ENCODE measurements around the gene ZNF22.

The ZNF22 gene

GRCh38 chr10:45035673-45036072, 35.0 kb downstream of the ZNF22 start:
- TF ChIP-seq, protein P1, sequence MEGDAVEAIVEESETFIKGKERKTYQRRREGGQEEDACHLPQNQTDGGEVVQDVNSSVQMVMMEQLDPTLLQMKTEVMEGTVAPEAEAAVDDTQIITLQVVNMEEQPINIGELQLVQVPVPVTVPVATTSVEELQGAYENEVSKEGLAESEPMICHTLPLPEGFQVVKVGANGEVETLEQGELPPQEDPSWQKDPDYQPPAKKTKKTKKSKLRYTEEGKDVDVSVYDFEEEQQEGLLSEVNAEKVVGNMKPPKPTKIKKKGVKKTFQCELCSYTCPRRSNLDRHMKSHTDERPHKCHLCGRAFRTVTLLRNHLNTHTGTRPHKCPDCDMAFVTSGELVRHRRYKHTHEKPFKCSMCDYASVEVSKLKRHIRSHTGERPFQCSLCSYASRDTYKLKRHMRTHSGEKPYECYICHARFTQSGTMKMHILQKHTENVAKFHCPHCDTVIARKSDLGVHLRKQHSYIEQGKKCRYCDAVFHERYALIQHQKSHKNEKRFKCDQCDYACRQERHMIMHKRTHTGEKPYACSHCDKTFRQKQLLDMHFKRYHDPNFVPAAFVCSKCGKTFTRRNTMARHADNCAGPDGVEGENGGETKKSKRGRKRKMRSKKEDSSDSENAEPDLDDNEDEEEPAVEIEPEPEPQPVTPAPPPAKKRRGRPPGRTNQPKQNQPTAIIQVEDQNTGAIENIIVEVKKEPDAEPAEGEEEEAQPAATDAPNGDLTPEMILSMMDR (IDR thresholded peaks at IDR 0.05; ENCODE audit: borderline replicate concordance, insufficient read depth, low read depth, low read length): no peak
- no peak overlapping the region for H3K4me3 ChIP-seq (ENCODE audit: low read depth, low read length)

- no peak overlapping the region for H3K4me3 ChIP-seq (ENCODE audit: low read depth, low read length)
- TF ChIP-seq, protein P1 (IDR thresholded peaks at IDR 0.05; ENCODE audit: borderline replicate concordance, insufficient read depth, low read depth, low read length): no peak
These were observed 40.3 kb downstream of the ZNF22 start for GRCh38 chr10:45040921-45041542.

DNA sequence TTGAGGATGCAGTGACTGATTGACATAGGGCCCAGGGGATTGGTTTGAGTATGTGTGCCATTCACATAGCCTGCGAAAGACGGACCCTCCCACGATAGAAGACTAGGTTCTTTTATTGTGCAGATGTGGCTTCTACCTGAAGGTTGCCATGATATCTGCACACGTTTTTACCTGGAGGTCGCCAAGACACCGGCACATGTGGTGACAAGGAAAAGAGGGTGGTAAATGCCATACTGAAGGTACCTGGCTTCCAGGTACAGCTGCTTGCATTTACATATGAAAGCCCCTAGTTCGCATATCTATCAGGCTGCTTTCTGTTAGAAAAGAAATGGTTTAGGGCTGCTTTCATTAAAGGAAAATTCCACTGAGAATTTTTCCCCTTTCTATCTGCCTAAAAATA, 43.6 kb downstream of the ZNF22 start:
- no peak overlapping the region for H3K4me3 ChIP-seq (ENCODE audit: low read depth, low read length)
- TF ChIP-seq, protein P1 (IDR thresholded peaks at IDR 0.05; ENCODE audit: borderline replicate concordance, insufficient read depth, low read depth, low read length): no peak

DNA sequence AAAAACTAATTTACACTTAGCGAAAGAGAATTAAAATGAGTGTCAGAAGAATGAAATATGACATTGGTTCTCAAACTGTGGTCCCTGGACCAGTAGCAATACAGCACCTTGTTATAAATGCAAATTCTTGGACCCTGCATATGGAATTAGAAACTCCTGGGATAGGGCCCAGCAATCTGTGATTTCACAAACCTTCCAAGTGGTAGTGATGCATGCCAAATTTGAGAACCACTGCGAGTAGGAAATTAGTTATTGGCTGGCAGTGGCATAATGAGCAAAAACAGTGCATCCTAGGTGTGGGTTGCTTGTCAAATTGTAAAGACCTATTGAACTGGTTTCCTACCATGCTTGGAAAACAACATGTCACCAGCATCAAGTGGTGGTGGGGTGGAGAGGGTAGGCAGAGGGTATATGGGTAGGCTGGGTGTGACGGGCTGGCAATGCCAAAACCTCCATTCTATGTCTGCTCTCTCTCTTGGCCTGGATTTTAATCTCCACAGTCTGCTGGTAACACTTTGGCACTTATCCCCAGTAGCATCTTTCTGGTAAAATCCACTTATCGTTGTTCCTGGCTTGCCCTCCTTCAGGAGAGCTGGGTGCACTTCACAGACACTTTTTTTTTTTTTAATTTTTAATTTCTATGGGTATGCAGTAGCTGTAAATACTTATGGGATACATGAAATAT, 50.0 kb downstream of the ZNF22 start:
- no peak overlapping the region for H3K4me3 ChIP-seq (ENCODE audit: low read depth, low read length)
- TF ChIP-seq, protein P1 (IDR thresholded peaks at IDR 0.05; ENCODE audit: borderline replicate concordance, insufficient read depth, low read depth, low read length): no peak

- H3K4me3 ChIP-seq (ENCODE audit: low read depth, low read length): no peak overlapping the region
- TF ChIP-seq, protein P1 (IDR thresholded peaks at IDR 0.05; ENCODE audit: borderline replicate concordance, insufficient read depth, low read depth, low read length): no peak
These were observed 52.0 kb downstream of the ZNF22 start for GRCh38 chr10:45052700-45053099.

DNA sequence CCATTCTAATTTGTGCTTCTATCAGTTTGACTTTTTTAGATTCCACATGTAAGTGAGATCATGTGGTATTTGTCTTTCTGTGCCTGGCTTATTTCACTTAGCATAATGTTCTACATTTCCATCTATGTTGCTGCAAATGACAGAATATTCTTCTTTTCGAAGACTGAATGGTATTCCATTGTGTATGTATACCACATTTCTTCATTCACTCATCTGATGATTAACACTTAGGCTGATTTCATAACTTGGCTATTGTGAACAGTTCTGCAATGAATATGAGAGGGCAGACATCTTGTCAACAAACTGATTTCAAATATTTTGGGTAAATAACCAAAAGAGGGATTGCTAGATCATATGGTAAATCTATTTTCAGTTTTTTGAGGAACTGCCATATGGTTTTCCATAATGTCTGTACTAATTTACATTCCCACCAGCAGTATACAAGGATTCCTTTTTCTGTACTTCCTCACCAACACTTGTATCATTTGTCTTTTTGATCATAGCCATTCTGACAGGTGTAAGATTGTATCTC, 52.9 kb downstream of the ZNF22 start:
- TF ChIP-seq, protein P1 (IDR thresholded peaks at IDR 0.05; ENCODE audit: borderline replicate concordance, insufficient read depth, low read depth, low read length): no peak
- H3K4me3 ChIP-seq (ENCODE audit: low read depth, low read length): no peak overlapping the region

Data from GM12875 (cell line).